Adrenal gland (tissue), 5 donors: Measurements from ENCODE around the gene GPATCH2.

Experiments used
- CTCF ChIP-seq, 6 experiments: fragments of 450-650 bp in 4 of 6; fragments of 200-600 bp in 2 of 6; sonication (generic) in 1 of 6; IDR thresholded peaks; 1 replicate in 5 of 6; 2 replicates in 1 of 6; pipeline versions ENCODE4 v1.5.1 to v1.8.0; 2016 to 2021; ENCODE audit warnings: antibody characterized with exemption in 6 of 6, mild to moderate bottlenecking in 2 of 6, moderate library complexity in 1 of 6
- POLR2A ChIP-seq, 2 donors: fragments of 450-650 bp; IDR thresholded peaks; one replicate each; pipeline ENCODE4 v1.6.1; 2017; ENCODE audit warnings: antibody characterized with exemption in 2 of 2, mild to moderate bottlenecking in 2 of 2, moderate library complexity in 1 of 2
- donor health status: DM: no; HTN: no; CAD: no.

- no peak for TF ChIP-seq CTCF (IDR thresholded peaks at IDR 0.05)
- no peak for TF ChIP-seq POLR2A (IDR thresholded peaks at IDR 0.05)
Measured at GRCh38 chr1:217528271-217528670, 102.6 kb downstream of the GPATCH2 start.
